ENCODE measurements around the gene NRK. TPM values are rescaled to one million over a fixed set of nuclear protein-coding genes. Genes with fewer than 3 reads are reported as not detected.

Gene NRK
- total RNA-seq, 2 donors from 2014 or later, result 0.52 to 2.0 TPM

- Histone ChIP-seq H3K9me3 (no peaks in the 10 kb centered on the region), H3K27me3 (no peaks in the 10 kb centered on the region), H3K4me3 (no peak overlapping the region), H3K36me3 (replicated peaks in 1 of 2; ENCODE audit: insufficient read depth in 1 of 2, low read depth in 2 of 2) (no peaks in the 10 kb centered on the region), H3K4me1 (no peaks in the 10 kb centered on the region), H3K27ac (no peak overlapping the region)
- intact Hi-C loops (cut with DNase I), result no loop called here
- 27% methylated on average over 3 of the region's 3 CpGs for WGBS, 2 donors
- ATAC-seq (no peak), DNase-seq (no peak)
- TF ChIP-seq CTCF (IDR thresholded peaks at IDR 0.05), result peak in 4 of 7 experiments; percentile 5 to 44 (median 22)
- no peak for TF ChIP-seq POLR2A (IDR thresholded peaks at IDR 0.05)
Observed at GRCh38 chrX:105876658-105877057, 54.3 kb downstream of the NRK start.

- no peaks in the 10 kb centered on the region for H3K9me3 ChIP-seq
- no peaks in the 10 kb centered on the region for H3K36me3 ChIP-seq (replicated peaks in 1 of 2; ENCODE audit: insufficient read depth in 1 of 2, low read depth in 2 of 2)
- no peak for DNase-seq
- no peaks in the 10 kb centered on the region for H3K4me1 ChIP-seq
- ATAC-seq, result no peak
- H3K4me3 ChIP-seq, result no peak overlapping the region
- intact Hi-C loops (cut with DNase I), result no loop called here
- WGBS, 2 donors, result 67% methylated on average over 3 of the region's 3 CpGs
- no peaks in the 10 kb centered on the region for H3K27me3 ChIP-seq
- H3K27ac ChIP-seq, result no peak overlapping the region
- TF ChIP-seq POLR2A (IDR thresholded peaks at IDR 0.05) (no peak), CTCF (IDR thresholded peaks at IDR 0.05) (no peak)
Observed at GRCh38 chrX:105880491-105880890, 58.2 kb downstream of the NRK start.

GRCh38 chrX:105882581-105883275 lies 60.4 kb downstream of the NRK start:
- intact Hi-C loops (cut with DNase I), result no loop called here
- no peaks in the 10 kb centered on the region for H3K9me3 ChIP-seq
- ATAC-seq (no peak), DNase-seq (peak in 1 of 4 donors; percentile 7)
- no peak overlapping the region for H3K27ac ChIP-seq
- no peaks in the 10 kb centered on the region for H3K27me3 ChIP-seq
- WGBS, 2 donors, result 41 to 53% methylated on average over 3 of the region's 3 CpGs
- TF ChIP-seq CTCF (IDR thresholded peaks at IDR 0.05) (no peak), POLR2A (IDR thresholded peaks at IDR 0.05) (no peak)
- H3K4me1 ChIP-seq, result no peaks in the 10 kb centered on the region
- no peaks in the 10 kb centered on the region for H3K36me3 ChIP-seq (replicated peaks in 1 of 2; ENCODE audit: insufficient read depth in 1 of 2, low read depth in 2 of 2)
- no peak overlapping the region for H3K4me3 ChIP-seq

GRCh38 chrX:105894721-105895120 lies 72.4 kb downstream of the NRK start:
- H3K27me3 ChIP-seq, result no peaks in the 10 kb centered on the region
- DNase-seq (no peak), ATAC-seq (no peak)
- no peak overlapping the region for H3K27ac ChIP-seq
- no peak overlapping the region for H3K4me3 ChIP-seq
- H3K4me1 ChIP-seq, result no peaks in the 10 kb centered on the region
- H3K9me3 ChIP-seq, result no peaks in the 10 kb centered on the region
- H3K36me3 ChIP-seq (replicated peaks in 1 of 2; ENCODE audit: insufficient read depth in 1 of 2, low read depth in 2 of 2), result no peaks in the 10 kb centered on the region
- intact Hi-C loops (cut with DNase I), result no loop called here
- no peak for TF ChIP-seq POLR2A (IDR thresholded peaks at IDR 0.05)
- TF ChIP-seq CTCF (IDR thresholded peaks at IDR 0.05), result no peak

- 95 to 96% methylated on average over 8 of the region's 8 CpGs for WGBS, 2 donors
- intact Hi-C loops (cut with DNase I), result no loop called here
- Histone ChIP-seq H3K9me3 (no peaks in the 10 kb centered on the region), H3K27ac (no peak overlapping the region), H3K36me3 (replicated peaks in 1 of 2; ENCODE audit: insufficient read depth in 1 of 2, low read depth in 2 of 2) (no peaks in the 10 kb centered on the region), H3K4me1 (no peaks in the 10 kb centered on the region), H3K27me3 (no peaks in the 10 kb centered on the region), H3K4me3 (no peak overlapping the region)
- ATAC-seq (no peak), DNase-seq (no peak)
- TF ChIP-seq POLR2A (IDR thresholded peaks at IDR 0.05) (no peak), CTCF (IDR thresholded peaks at IDR 0.05) (no peak)
Observed at GRCh38 chrX:105909576-105909975, 87.2 kb downstream of the NRK start.
